IPS-18a (cell line): ENCODE data around the gene AGR2.

Experiments used
- H3K27ac ChIP-seq: one replicate; pipeline ENCODE4 v1.5.1; 2013; ENCODE audit warnings: low read length
- H3K27me3 ChIP-seq: one replicate; pipeline ENCODE4 v1.6.1; 2013; ENCODE audit warnings: mild to moderate bottlenecking, low read length; ENCODE audit not compliant: control insufficient read depth, insufficient read depth
- H3K36me3 ChIP-seq: one replicate; pipeline ENCODE4 v1.6.1; 2013; ENCODE audit warnings: low read depth, low read length; ENCODE audit not compliant: control insufficient read depth
- H3K4me1 ChIP-seq: one replicate; pipeline ENCODE4 v1.6.1; 2013; ENCODE audit warnings: low read depth, low read length; ENCODE audit not compliant: control insufficient read depth
- H3K4me3 ChIP-seq: one replicate; pipeline ENCODE4 v1.5.1; 2013; ENCODE audit warnings: low read length
- H3K9ac ChIP-seq: one replicate; pipeline ENCODE4 v1.6.1; 2013; ENCODE audit warnings: mild to moderate bottlenecking, low read length, moderate library complexity
- H3K9me3 ChIP-seq: one replicate; pipeline ENCODE4 v1.6.1; 2013; ENCODE audit warnings: low read depth, low read length; ENCODE audit not compliant: control insufficient read depth

The AGR2 gene

GRCh38 chr7:16838891-16839290, 34.1 kb upstream of the AGR2 start:
- Histone ChIP-seq H3K27ac (no peak overlapping the region), H3K4me3 (no peak overlapping the region), H3K27me3 (no peaks in the 10 kb centered on the region), H3K4me1 (no peaks in the 10 kb centered on the region), H3K9ac (no peak overlapping the region), H3K36me3 (no peaks in the 10 kb centered on the region), H3K9me3 (no peaks in the 10 kb centered on the region)

DNA sequence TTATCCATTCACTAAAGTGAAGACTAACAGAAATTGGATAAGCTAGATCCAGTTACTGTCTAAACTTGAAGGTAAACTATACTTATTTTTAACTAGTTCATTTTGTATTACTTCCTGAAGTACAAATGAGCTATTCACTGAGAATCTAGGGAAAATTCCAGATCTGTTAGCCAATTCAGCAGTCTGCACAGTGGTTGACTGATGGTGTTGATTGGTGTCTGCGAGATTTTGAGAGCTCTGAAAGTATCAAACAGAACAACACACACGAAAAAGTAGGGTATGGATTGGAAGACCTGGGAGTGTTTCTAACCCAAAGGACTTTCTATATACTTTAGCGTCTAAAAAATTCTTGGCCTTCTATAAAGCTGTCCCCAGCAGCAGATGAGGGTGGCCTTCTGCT, 33.6 kb upstream of the AGR2 start:
- no peaks in the 10 kb centered on the region for H3K9me3 ChIP-seq
- no peaks in the 10 kb centered on the region for H3K27me3 ChIP-seq
- no peaks in the 10 kb centered on the region for H3K36me3 ChIP-seq
- no peak overlapping the region for H3K27ac ChIP-seq
- no peak overlapping the region for H3K4me3 ChIP-seq
- H3K4me1 ChIP-seq = no peaks in the 10 kb centered on the region
- no peak overlapping the region for H3K9ac ChIP-seq

GRCh38 chr7:16836481-16836880, 31.7 kb upstream of the AGR2 start:
- H3K27ac ChIP-seq = no peak overlapping the region
- no peak overlapping the region for H3K9ac ChIP-seq
- H3K4me1 ChIP-seq = no peaks in the 10 kb centered on the region

GRCh38 chr7:16833373-16833772, 28.6 kb upstream of the AGR2 start:
- Histone ChIP-seq H3K27ac (no peak overlapping the region), H3K9me3 (no peaks in the 10 kb centered on the region), H3K36me3 (no peaks in the 10 kb centered on the region), H3K9ac (no peak overlapping the region), H3K4me3 (no peak overlapping the region), H3K4me1 (no peaks in the 10 kb centered on the region), H3K27me3 (no peaks in the 10 kb centered on the region)

More at GRCh38 chr7:16836481-16836880, 31.7 kb upstream of the AGR2 start:
- no peaks in the 10 kb centered on the region for H3K27me3 ChIP-seq
- H3K9me3 ChIP-seq = no peaks in the 10 kb centered on the region
- no peak overlapping the region for H3K4me3 ChIP-seq
- no peaks in the 10 kb centered on the region for H3K36me3 ChIP-seq

GRCh38 chr7:16826060-16826459, 21.3 kb upstream of the AGR2 start:
- H3K36me3 ChIP-seq = no peaks in the 10 kb centered on the region
- no peaks in the 10 kb centered on the region for H3K9me3 ChIP-seq
- no peak overlapping the region for H3K9ac ChIP-seq
- H3K27me3 ChIP-seq = no peaks in the 10 kb centered on the region
- no peak overlapping the region for H3K27ac ChIP-seq
- no peak overlapping the region for H3K4me3 ChIP-seq
- H3K4me1 ChIP-seq = no peaks in the 10 kb centered on the region

- Histone ChIP-seq H3K9me3 (no peaks in the 10 kb centered on the region), H3K36me3 (no peaks in the 10 kb centered on the region), H3K27ac (no peak overlapping the region), H3K27me3 (no peaks in the 10 kb centered on the region), H3K9ac (no peak overlapping the region), H3K4me3 (no peak overlapping the region), H3K4me1 (no peaks in the 10 kb centered on the region)
Measured at GRCh38 chr7:16822029-16822428, 17.2 kb upstream of the AGR2 start.

- H3K27me3 ChIP-seq = no peaks in the 10 kb centered on the region
- no peak overlapping the region for H3K27ac ChIP-seq
- H3K4me1 ChIP-seq = no peaks in the 10 kb centered on the region
- H3K9me3 ChIP-seq = no peaks in the 10 kb centered on the region
- no peaks in the 10 kb centered on the region for H3K36me3 ChIP-seq
- no peak overlapping the region for H3K4me3 ChIP-seq
- H3K9ac ChIP-seq = no peak overlapping the region
Measured at GRCh38 chr7:16818732-16819131, 13.9 kb upstream of the AGR2 start.

DNA sequence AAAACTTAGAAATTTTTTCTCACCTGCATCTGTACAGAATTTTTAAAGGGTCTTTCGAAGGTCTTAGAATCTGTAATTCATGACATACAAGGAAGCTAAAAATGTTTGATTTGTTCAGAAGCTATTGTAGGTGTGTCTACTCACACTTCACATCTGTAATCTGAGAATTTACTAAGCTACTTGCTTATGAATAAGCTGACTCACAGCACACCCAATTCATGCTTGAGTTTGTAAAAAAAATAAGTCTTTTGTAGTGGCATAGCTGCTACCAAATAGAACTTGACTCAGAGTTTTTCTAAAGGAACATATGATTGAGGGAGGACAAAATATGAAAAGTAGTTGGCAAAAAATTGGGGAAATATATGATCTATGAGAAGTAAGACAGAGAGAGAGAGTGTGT, 12.7 kb upstream of the AGR2 start:
- no peaks in the 10 kb centered on the region for H3K36me3 ChIP-seq
- no peaks in the 10 kb centered on the region for H3K9me3 ChIP-seq
- H3K27ac ChIP-seq = no peak overlapping the region
- H3K4me1 ChIP-seq = no peaks in the 10 kb centered on the region
- no peaks in the 10 kb centered on the region for H3K27me3 ChIP-seq
- H3K4me3 ChIP-seq = no peak overlapping the region
- H3K9ac ChIP-seq = no peak overlapping the region

- Histone ChIP-seq H3K27me3 (no peaks in the 10 kb centered on the region), H3K9me3 (no peaks in the 10 kb centered on the region), H3K4me1 (no peaks in the 10 kb centered on the region), H3K27ac (no peak overlapping the region), H3K36me3 (no peaks in the 10 kb centered on the region), H3K9ac (no peak overlapping the region), H3K4me3 (no peak overlapping the region)
Measured at GRCh38 chr7:16816824-16817223, 12.0 kb upstream of the AGR2 start.

DNA sequence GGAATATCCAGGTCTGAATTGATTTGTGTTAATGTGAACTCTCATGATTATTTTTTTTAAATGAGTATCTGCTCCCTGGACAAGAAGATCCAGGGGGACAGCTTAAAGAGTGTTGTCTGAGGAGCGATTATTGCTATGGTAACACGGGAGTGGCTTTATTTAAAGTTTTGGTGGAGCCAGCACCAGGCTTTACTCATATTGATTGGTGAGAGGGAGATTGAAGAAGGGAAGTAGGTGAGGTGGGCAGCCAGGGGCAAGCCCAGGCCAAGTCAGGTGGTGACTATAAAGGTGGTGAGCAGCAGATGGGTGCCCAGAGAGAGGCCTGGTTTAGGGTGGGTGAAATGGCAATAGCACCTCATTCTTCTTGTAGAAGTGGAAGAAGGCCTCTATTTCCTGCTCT, 10.2 kb upstream of the AGR2 start:
- H3K9me3 ChIP-seq = no peaks in the 10 kb centered on the region
- no peak overlapping the region for H3K27ac ChIP-seq
- H3K4me1 ChIP-seq = no peaks in the 10 kb centered on the region
- no peaks in the 10 kb centered on the region for H3K27me3 ChIP-seq
- no peak overlapping the region for H3K9ac ChIP-seq
- H3K36me3 ChIP-seq = no peaks in the 10 kb centered on the region
- no peak overlapping the region for H3K4me3 ChIP-seq

GRCh38 chr7:16813232-16813616, 8.4 kb upstream of the AGR2 start:
- Histone ChIP-seq H3K9me3 (no peaks in the 10 kb centered on the region), H3K27ac (no peak overlapping the region), H3K4me3 (no peak overlapping the region), H3K36me3 (no peaks in the 10 kb centered on the region), H3K4me1 (no peaks in the 10 kb centered on the region), H3K27me3 (no peaks in the 10 kb centered on the region), H3K9ac (no peak overlapping the region)

DNA sequence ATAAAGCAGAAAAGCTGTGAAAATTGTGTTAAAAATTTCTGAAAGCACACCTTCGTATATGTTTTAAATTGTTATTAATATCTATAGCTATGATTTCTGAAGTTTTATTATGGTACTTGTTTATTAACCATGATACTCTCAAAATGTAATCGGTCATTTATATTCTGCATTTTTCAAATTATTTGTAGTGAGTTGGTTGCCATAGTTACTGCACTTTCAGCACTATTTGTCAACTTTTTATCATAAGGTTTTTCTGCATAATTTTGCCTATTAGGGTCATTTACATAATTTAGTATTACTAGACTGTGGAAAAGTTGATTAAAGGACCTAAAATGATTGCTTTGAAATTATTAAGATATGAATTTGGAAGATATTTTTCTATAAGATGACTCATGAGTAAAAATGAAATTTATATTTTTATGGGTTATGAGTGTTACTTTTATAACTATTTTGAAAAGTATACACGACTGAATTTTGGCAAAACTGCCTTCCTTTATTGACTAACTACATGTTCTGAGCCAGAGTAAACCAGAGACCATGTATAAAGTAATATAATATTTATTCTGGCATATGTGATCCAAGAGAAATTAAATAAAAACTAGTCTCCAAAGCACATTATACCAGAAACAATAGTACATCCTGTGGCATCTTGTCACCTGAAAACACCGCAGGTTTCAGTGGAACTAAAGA, 7.9 kb upstream of the AGR2 start:
- Histone ChIP-seq H3K36me3 (no peaks in the 10 kb centered on the region), H3K27me3 (no peaks in the 10 kb centered on the region), H3K9me3 (no peaks in the 10 kb centered on the region), H3K9ac (no peak overlapping the region), H3K4me1 (no peaks in the 10 kb centered on the region), H3K27ac (no peak overlapping the region), H3K4me3 (no peak overlapping the region)
